Left cardiac atrium (tissue), 2 donors: ENCODE results near the gene SIAH3. TPM values are rescaled to one million over a fixed set of nuclear protein-coding genes. Genes with fewer than 3 reads are reported as not detected.

ENCODE experiments used
- total RNA-seq, 2 donors: library from RNA; stranded (reverse); fragmentation: NEBNext Ultra II Directional; extraction: Animal tissue kit (Norgen Biotek cat#: 25700); gene quantifications; one replicate each; pipeline ENCODE4 v1.2.1, GENCODE V29; 2021
- donor health status: DM: no; HTN: yes; CAD: no; lungs with severe emphysema.
- donor health status: DM: yes; HTN: yes; CAD: no.

The SIAH3 gene
- total RNA-seq, 2 donors from 2014 or later, result not detected

Other genes starting within 250 kb of the SIAH3 start
- gene ERICH6B, start 236.0 kb downstream of the SIAH3 start, total RNA-seq, result not detected
- not detected for gene CBY2, start 149.4 kb downstream of the SIAH3 start, total RNA-seq
- 10 to 100 TPM; 31.7 to 32.3 TPM for gene ZC3H13, start 201.0 kb upstream of the SIAH3 start, total RNA-seq